GM10248 (cell line): ENCODE data around the gene FAM162A.

Experiments
- CTCF ChIA-PET: fragments of 300-600 bp; sonication (Branson Sonifier 250); formaldehyde crosslinking; extraction: SDS; loops from one replicate; lab custom pipeline; 2021; ENCODE audit warnings: antibody characterized with exemption; lab: Yijun Ruan, JAX
- POLR2A ChIA-PET: fragments of 350-650 bp; sonication (Branson Sonifier 250); formaldehyde crosslinking; extraction: SDS; loops from one replicate; lab custom pipeline; 2020; ENCODE audit warnings: antibody characterized with exemption; lab: Yijun Ruan, JAX
- DNase-seq: peaks from one replicate; pipeline ENCODE4 v3.0.0; 2012; ENCODE audit errors: extremely low spot score
- CTCF ChIP-seq: IDR thresholded peaks from 2 replicates; pipeline ENCODE4 v1.5.1; 2012; ENCODE audit warnings: mild to moderate bottlenecking, low read depth; ENCODE audit errors: extremely low read depth, missing control alignments, control extremely low read depth

Gene FAM162A

DNA sequence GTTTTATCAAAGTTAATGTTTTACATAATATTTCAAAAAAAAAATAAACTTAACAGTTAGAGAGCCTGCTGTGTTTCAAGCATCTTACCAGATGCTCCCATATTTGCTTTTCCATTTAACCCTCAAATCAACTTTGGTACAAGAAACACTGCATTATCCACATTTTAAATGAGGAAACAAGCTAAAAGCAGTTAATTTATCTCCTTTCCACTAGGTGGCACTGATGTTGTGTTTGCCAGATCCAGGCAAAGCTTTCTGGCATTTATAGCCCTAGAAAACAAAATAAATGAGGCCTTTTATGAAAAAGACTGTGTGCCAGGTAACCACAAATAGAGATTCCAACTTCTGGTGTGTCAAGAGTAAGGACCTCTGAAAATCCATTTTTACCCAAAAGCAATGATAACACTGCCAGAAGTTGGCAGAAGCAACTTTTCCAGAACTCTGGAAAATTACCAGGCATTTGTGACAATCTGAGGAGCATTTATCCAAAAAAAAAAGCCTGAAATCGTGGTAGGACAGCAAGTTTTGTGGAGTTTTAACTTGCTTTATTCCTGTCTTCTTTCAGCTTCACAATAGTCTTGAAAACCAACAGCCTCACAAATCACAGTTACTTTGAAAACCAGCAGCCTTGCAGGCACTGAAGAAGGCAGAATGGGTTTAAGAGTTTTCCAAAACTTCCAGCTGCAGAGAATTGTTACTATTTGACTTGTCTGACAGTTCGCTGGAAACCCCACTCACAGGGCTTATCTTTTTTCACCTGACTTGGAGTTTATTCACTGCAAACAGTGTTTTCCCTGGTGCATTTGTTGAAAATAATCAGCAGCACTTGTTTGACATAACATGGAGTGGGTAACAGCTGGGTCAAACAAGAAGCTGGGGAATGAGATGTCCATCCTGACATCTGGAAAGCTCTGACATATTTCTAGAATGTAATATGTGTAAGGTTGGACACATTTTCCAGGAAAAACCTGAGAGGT, 9.2 kb downstream of the FAM162A start:
- peak; percentile 41 for DNase-seq
- ChIA-PET POLR2A (interaction anchor here (0.8 kb wide), 1 partner anchor 9 kb away, joined by 4 read pairs; the partner anchor contains the start of gene FAM162A), CTCF (interaction anchor here (0.7 to 6.3 kb wide), 29 partner anchors 8 to 848 kb away, joined by 3 to 82 read pairs (median 4); partner anchors contain the start of genes FAM162A, MIX23, POLQ and SEMA5B)
- peak; percentile 58 for TF ChIP-seq CTCF

DNA sequence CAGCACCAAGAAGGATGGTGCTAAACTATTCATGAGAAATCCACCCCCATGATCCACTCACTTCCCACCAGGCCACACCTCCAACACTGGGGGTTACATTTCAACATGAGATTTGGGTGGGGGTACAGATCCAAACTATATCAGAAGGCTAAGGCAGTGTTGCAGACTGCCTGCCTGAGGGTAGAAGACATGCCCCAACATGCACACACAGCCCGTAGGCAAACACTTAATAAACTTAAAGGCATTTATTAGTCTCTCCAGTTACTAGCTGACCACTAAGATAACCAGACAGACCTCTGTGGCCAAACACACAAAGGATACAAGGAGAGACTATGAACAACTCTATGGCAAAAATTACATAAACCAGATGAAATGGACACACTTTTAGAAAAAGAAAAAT, 10.2 kb downstream of the FAM162A start:
- TF ChIP-seq CTCF = no peak
- ChIA-PET CTCF (interaction anchor here (0.7 to 6.3 kb wide), 9 partner anchors 10 to 634 kb away, joined by 3 to 82 read pairs (median 11); partner anchors contain the start of genes FAM162A, MIX23, SEMA5B and WDR5B), POLR2A (no interaction called here)
- DNase-seq = no peak

GRCh38 chr3:122395582-122395981, 11.6 kb downstream of the FAM162A start:
- no peak for TF ChIP-seq CTCF
- DNase-seq = no peak
- ChIA-PET CTCF (interaction anchor here (0.7 to 1.4 kb wide), 4 partner anchors 9 to 283 kb away, joined by 3 to 7 read pairs (median 4); partner anchors contain the start of genes FAM162A and MIX23), POLR2A (no interaction called here)

DNA sequence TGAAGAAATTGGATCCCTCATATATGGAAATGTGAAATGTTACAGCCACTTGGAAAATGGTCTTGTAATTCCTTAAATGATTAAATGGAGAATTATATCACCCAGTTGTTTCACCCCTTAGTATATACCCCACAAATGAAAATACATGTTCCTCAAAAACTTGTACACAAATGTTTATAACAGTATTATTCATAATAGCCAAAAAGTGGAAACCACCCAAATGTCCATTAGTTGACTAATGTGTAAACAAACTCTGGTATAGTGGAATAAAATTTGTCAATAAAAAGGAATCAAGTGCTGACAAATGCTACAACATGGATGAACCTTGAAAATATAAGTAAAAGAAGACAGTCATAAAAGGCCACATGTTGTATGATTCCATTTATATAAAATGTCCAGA, 12.5 kb downstream of the FAM162A start:
- no peak for DNase-seq
- CTCF ChIA-PET = interaction anchor here (1.4 kb wide), 2 partner anchors 10 to 12 kb away, joined by 4 to 7 read pairs; partner anchors contain the start of gene FAM162A
- POLR2A ChIA-PET = no interaction called here
- TF ChIP-seq CTCF = no peak

DNA sequence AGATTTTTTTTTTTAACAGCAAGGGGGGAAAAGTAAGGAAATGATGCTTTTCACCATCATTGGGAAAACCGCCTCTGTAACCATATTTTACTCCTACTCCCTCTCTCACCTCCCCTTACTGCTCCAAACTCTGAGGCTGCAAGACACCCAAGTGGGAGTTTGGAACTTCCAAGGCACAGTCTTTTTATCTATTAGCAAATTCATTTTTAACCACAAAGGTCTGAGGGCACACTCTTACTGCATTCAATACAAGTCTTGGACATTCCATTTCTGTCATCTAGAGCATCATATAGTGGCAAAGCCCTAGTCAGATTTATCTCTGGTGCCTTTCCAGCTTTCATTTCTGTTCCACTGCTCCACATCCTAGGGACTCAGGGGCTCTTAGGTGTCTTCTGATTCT, 13.2 kb downstream of the FAM162A start:
- no peak for TF ChIP-seq CTCF
- ChIA-PET CTCF (interaction anchor here (1.2 kb wide), 2 partner anchors 11 to 13 kb away, joined by 3 to 5 read pairs; partner anchors contain the start of gene FAM162A), POLR2A (no interaction called here)
- DNase-seq = no peak

- no peak for TF ChIP-seq CTCF
- ChIA-PET POLR2A (no interaction called here), CTCF (no interaction called here)
- no peak for DNase-seq
Observed at GRCh38 chr3:122398920-122399319, 14.9 kb downstream of the FAM162A start.
